Prostate gland (tissue), 2 donors: ENCODE data around the gene TMEM147. TPM values are rescaled to one million over a fixed set of nuclear protein-coding genes. Genes with fewer than 3 reads are reported as not detected.

ENCODE experiments used
- DNase-seq: peaks from one replicate; pipeline ENCODE4 v3.0.0-alpha.2; 2019; ENCODE audit warnings: low spot score
- H3K27ac ChIP-seq, 2 donors: fragments of 200-600 bp; sonication (generic); 2 replicates each; pipeline ENCODE4 v1.5.1; 2017 to 2019
- H3K27me3 ChIP-seq: fragments of 200-600 bp; sonication (generic); replicated peaks from 2 replicates; pipeline ENCODE4 v1.5.1; 2019; ENCODE audit not compliant: insufficient read depth
- H3K36me3 ChIP-seq, 2 donors: fragments of 200-600 bp; sonication (generic); 1 replicate in 1 of 2; 2 replicates in 1 of 2; pipeline versions ENCODE4 v1.5.1 to v1.8.1; 2017 to 2019
- H3K4me1 ChIP-seq: fragments of 200-600 bp; sonication (generic); replicated peaks from 2 replicates; pipeline ENCODE4 v1.5.1; 2019
- H3K4me3 ChIP-seq, 2 donors: fragments of 200-600 bp; sonication (generic); 2 replicates each; pipeline ENCODE4 v1.5.1; 2017 to 2019
- H3K9me3 ChIP-seq: fragments of 200-600 bp; sonication (generic); 2 replicates; pipeline ENCODE4 v1.5.1; 2017
- POLR2A ChIP-seq: fragments of 450-650 bp; IDR thresholded peaks from one replicate; pipeline ENCODE4 v1.6.1; 2016; ENCODE audit warnings: antibody characterized with exemption, mild to moderate bottlenecking
- POLR2AphosphoS5 ChIP-seq: sonication (generic); formaldehyde crosslinking; IDR thresholded peaks from one replicate; pipeline ENCODE4 v1.6.1; 2017; ENCODE audit warnings: antibody characterized with exemption
- WGBS: methylation state at CpG from one replicate; pipeline ENCODE4 v1.1.5; 2018; 5-methylcytosine and 5-hydroxymethylcytosine counted together
- intact Hi-C: fragments of 100-400 bp; cut with DNase I; formaldehyde crosslinking; loops from one replicate; pipeline ENCODE4 v1.14.2; 2022
- total RNA-seq, 2 donors: library from RNA; depleted of rRNA; stranded (reverse); fragments of >200 nt; gene quantifications; one replicate each; pipeline ENCODE4 v1.1.0, GENCODE V29; 2016
- TF ChIP-seq, protein P1 (sequence below), 4 experiments: fragments of 200-600 bp in 2 of 4; fragments of 450-650 bp in 2 of 4; sonication (generic) in 2 of 4; IDR thresholded peaks; 1 replicate in 3 of 4; 2 replicates in 1 of 4; pipeline ENCODE4 v1.5.1; 2016 to 2019; ENCODE audit warnings: antibody characterized with exemption in 4 of 4, mild to moderate bottlenecking in 2 of 4, moderate library complexity in 2 of 4

Gene TMEM147
- total RNA-seq, 2 donors from 2014 or later, result 105 to 120 TPM

- TF ChIP-seq, protein P1, sequence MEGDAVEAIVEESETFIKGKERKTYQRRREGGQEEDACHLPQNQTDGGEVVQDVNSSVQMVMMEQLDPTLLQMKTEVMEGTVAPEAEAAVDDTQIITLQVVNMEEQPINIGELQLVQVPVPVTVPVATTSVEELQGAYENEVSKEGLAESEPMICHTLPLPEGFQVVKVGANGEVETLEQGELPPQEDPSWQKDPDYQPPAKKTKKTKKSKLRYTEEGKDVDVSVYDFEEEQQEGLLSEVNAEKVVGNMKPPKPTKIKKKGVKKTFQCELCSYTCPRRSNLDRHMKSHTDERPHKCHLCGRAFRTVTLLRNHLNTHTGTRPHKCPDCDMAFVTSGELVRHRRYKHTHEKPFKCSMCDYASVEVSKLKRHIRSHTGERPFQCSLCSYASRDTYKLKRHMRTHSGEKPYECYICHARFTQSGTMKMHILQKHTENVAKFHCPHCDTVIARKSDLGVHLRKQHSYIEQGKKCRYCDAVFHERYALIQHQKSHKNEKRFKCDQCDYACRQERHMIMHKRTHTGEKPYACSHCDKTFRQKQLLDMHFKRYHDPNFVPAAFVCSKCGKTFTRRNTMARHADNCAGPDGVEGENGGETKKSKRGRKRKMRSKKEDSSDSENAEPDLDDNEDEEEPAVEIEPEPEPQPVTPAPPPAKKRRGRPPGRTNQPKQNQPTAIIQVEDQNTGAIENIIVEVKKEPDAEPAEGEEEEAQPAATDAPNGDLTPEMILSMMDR (IDR thresholded peaks at IDR 0.05), result no peak
- TF ChIP-seq POLR2AphosphoS5, result no peak
- TF ChIP-seq POLR2A, result no peak
- intact Hi-C loops, result no loop called here
- Histone ChIP-seq H3K4me3 (no peak overlapping the region), H3K4me1 (no peaks in the 10 kb centered on the region), H3K9me3 (no peaks in the 10 kb centered on the region), H3K36me3 (no peaks in the 10 kb centered on the region), H3K27me3 (peaks cover 8% of the 10 kb centered on the region), H3K27ac (no peak overlapping the region)
- no peak for DNase-seq
- 50% methylated on average over 11 of the region's 11 CpGs for WGBS
Measured at GRCh38 chr19:35559281-35559659, 13.8 kb downstream of the TMEM147 start.

DNA sequence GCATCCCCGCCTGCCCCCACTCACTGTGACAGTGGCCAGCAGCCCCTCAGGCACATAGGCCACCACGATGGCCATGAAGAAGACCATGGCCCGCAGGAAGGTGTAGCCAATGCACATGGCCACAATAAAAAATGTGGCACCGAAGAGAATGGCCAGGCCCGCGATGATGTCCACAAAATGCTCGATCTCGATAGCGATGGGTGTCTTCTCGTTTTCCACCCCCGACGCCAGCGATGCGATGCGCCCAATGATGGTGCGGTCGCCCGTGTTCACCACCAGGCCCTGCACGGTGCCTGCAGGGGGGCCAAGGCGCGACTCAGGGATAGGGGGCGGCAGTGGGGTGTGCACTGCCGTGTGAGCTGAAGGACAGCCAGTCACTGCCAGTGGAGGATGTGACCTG lies 14.4 kb downstream of the TMEM147 start:
- no peak for TF ChIP-seq POLR2A
- TF ChIP-seq, protein P1 (IDR thresholded peaks at IDR 0.05), result no peak
- intact Hi-C loops, result no loop called here
- 91% methylated on average over 23 of the region's 23 CpGs for WGBS
- Histone ChIP-seq H3K27me3 (peaks cover 8% of the 10 kb centered on the region), H3K4me3 (no peak overlapping the region), H3K9me3 (no peaks in the 10 kb centered on the region), H3K27ac (no peak overlapping the region), H3K36me3 (no peaks in the 10 kb centered on the region), H3K4me1 (no peaks in the 10 kb centered on the region)
- no peak for DNase-seq

GRCh38 chr19:35560271-35560670 lies 14.8 kb downstream of the TMEM147 start:
- Histone ChIP-seq H3K4me1 (no peaks in the 10 kb centered on the region), H3K27ac (no peak overlapping the region), H3K9me3 (no peaks in the 10 kb centered on the region), H3K27me3 (peaks cover 8% of the 10 kb centered on the region), H3K4me3 (no peak overlapping the region), H3K36me3 (no peaks in the 10 kb centered on the region)
- intact Hi-C loops, result no loop called here
- WGBS, result 94% methylated on average over 18 of the region's 18 CpGs
- no peak for DNase-seq
- TF ChIP-seq, protein P1 (IDR thresholded peaks at IDR 0.05), result no peak
- no peak for TF ChIP-seq POLR2A
- TF ChIP-seq POLR2AphosphoS5, result no peak

DNA sequence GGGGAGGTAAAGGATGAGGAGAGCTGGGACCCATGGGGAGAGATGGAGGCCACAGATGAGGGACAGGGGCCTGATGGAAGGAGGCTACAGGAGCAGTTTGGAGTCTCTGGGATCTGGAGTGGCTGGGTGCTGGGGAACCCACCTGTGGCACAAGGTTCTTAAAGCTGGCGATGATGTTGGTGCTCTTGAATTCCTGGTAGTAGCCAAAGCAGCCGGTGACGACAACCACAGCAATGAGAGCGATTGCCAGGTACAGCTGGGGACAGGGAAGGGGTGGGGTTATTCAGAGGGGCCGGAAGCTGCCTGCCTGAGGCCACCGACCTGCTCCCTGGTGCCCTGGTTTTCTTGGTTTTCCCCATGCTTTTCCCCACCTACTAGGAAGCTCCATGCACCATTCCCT lies 15.3 kb downstream of the TMEM147 start:
- H3K4me1 ChIP-seq, result no peaks in the 10 kb centered on the region
- no peaks in the 10 kb centered on the region for H3K9me3 ChIP-seq
- no peaks in the 10 kb centered on the region for H3K36me3 ChIP-seq
- H3K4me3 ChIP-seq, result no peak overlapping the region
- no peak for TF ChIP-seq POLR2A
- TF ChIP-seq POLR2AphosphoS5, result no peak
- TF ChIP-seq, protein P1 (IDR thresholded peaks at IDR 0.05), result no peak
- DNase-seq, result no peak
- 62% methylated on average over 6 of the region's 6 CpGs for WGBS
- intact Hi-C loops, result no loop called here
- H3K27ac ChIP-seq, result no peak overlapping the region
- H3K27me3 ChIP-seq, result peaks cover 8% of the 10 kb centered on the region

DNA sequence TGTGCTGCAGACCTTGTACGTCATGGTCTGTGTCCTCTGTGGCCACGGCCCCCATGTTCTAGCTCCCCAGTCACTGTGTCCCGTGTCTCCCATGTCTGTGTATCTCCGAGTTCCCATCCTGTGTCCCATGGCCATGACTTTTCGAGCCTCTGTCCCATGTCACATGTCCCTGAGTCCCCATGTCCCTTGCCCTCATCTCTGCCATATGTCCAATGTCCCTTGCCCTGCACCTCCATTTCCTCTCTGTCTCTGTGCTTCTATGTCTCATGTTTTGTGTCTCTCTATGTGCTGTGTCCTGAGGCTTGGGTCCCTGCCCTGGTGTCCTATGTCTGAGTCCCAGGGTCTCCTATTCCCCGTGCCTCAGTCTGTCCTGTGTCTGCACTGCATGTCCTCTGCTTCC lies 16.0 kb downstream of the TMEM147 start:
- no peak for DNase-seq
- Histone ChIP-seq H3K27ac (no peak overlapping the region), H3K9me3 (no peaks in the 10 kb centered on the region), H3K4me3 (no peak overlapping the region), H3K27me3 (peaks cover 8% of the 10 kb centered on the region), H3K36me3 (no peaks in the 10 kb centered on the region), H3K4me1 (no peaks in the 10 kb centered on the region)
- 89% methylated on average over 6 of the region's 6 CpGs for WGBS
- intact Hi-C loops, result no loop called here
- no peak for TF ChIP-seq POLR2A
- TF ChIP-seq, protein P1 (IDR thresholded peaks at IDR 0.05), result no peak
- TF ChIP-seq POLR2AphosphoS5, result no peak
